Activated naive CD4-positive, alpha-beta T cell treated with anti-CD3 and anti-CD28 coated beads, Interleukin-2, amount 50 U/mL, for 72 hours (primary cell): Measurements from ENCODE around the gene TGFBR3. TPM values are rescaled to one million over a fixed set of nuclear protein-coding genes. Genes with fewer than 3 reads are reported as not detected.

ENCODE experiments used
- ATAC-seq, 2 donors: fragments of 150-1000 bp; cut with Tn5 transposase; 2 replicates each; pipeline ENCODE4 v1.10.0; 2021; ENCODE audit warnings: mild to moderate bottlenecking in 2 of 2, moderate library complexity in 2 of 2
- DNase-seq, 2 donors: peaks; one replicate each; pipeline ENCODE4 v3.0.0; 2021 to 2022; ENCODE audit warnings: low spot score in 2 of 2
- H3K27ac Mint-ChIP-seq, 2 donors: one replicate each; pipeline ENCODE4 v1.8.0; 2022; ENCODE audit warnings: mild to moderate bottlenecking in 2 of 2, mixed read lengths in 2 of 2
- H3K36me3 Mint-ChIP-seq, 2 donors: one replicate each; pipeline ENCODE4 v1.8.0; 2022; ENCODE audit warnings: mixed read lengths in 2 of 2
- H3K9me3 Mint-ChIP-seq, 2 donors: one replicate each; pipeline ENCODE4 v1.8.0; 2022; ENCODE audit warnings: mixed read lengths in 2 of 2
- total RNA-seq, 2 donors: library from RNA; stranded (reverse); gene quantifications; one replicate each; pipeline ENCODE4 v1.2.3, GENCODE V29; 2022

TGFBR3 gene
- total RNA-seq, 2 donors from 2014 or later: 1.2 to 3.3 TPM

GRCh38 chr1:91701472-91701869, 184.5 kb downstream of the TGFBR3 start:
- DNase-seq (no peak), ATAC-seq (no peak)
- H3K36me3 Mint-ChIP-seq: peaks cover 4 to 30% of the 10 kb centered on the region in 2 donors
- H3K27ac Mint-ChIP-seq: no peak overlapping the region
- peaks cover 5 to 10% of the 10 kb centered on the region in 2 donors for H3K9me3 Mint-ChIP-seq

DNA sequence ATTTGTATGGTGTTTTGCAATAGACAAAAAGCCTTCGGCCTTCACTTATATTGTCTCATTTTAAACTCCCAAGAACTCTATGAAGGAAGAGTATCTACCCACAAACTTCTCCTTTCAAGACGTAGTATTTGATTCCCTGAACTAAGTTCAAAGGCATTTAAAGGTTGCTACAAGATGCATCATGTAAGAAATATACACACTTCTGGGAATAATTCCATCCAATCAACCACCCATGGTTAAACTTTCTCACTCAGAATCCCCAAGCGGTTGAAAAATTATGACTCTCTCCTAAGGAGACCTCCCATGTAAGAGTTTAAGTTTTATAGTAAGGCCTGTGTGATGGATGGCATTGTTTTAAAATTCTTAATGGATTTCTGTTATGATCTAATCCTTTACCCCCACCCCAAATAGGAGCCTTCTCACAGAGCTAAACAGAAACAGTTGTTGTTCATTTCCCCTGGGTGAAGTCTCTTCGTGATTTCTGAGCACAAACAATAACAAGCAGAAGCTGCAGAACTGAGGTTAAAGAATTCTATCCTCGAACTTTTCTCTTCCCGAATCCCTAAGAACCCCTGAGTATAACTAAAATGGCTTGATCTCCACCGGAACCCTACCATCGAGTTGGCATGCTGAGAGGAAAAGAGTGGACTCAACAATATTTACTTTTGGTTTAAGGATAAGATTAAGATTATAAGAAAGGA, 185.0 kb downstream of the TGFBR3 start:
- Mint-ChIP-seq H3K9me3 (peaks cover 5 to 10% of the 10 kb centered on the region in 2 donors), H3K27ac (no peak overlapping the region), H3K36me3 (peaks cover 4 to 30% of the 10 kb centered on the region in 2 donors)
- ATAC-seq: no peak
- no peak for DNase-seq

GRCh38 chr1:91700332-91700731, 185.6 kb downstream of the TGFBR3 start:
- peaks cover 5 to 10% of the 10 kb centered on the region in 2 donors for H3K9me3 Mint-ChIP-seq
- DNase-seq: no peak

DNA sequence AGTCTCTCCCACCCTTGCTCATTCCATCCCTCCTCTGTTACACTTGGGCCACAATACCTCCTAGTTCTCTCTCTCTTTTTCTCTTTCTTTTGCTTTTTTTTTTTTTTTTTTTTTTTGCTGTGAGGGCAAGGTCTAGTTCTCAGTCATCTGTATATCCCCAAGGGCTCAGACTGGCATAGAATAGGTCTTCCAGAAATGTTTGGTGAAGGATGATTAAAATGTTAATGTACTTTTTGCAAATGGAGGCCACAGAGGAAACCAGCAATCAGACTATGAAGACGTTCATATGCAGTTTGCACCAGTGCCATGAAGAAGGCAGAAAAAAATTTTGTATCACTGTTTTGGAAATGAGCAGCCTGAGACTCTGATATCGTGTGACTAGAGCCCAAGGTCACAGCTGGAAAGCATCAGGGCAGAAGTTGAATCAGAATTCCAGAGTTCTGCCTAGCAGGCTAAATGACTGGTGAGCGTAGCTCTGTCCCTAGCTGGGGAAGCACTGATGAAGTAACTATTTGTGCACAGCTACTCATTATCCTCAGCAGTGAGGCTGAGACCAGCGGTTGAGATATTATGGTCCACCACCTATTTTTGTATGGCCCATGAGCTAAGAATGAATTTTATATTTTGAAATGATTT, 186.5 kb downstream of the TGFBR3 start:
- peak overlapping the region in 1 of 2 donors; percentile 51 for H3K27ac Mint-ChIP-seq
- DNase-seq: no peak
- ATAC-seq: no peak
- H3K9me3 Mint-ChIP-seq: peaks cover 5 to 10% of the 10 kb centered on the region in 2 donors
- peaks cover 4 to 30% of the 10 kb centered on the region in 2 donors for H3K36me3 Mint-ChIP-seq

More at GRCh38 chr1:91700332-91700731, 185.6 kb downstream of the TGFBR3 start:
- Mint-ChIP-seq H3K36me3 (peaks cover 4 to 30% of the 10 kb centered on the region in 2 donors), H3K27ac (no peak overlapping the region)
- ATAC-seq: no peak

GRCh38 chr1:91697861-91698260, 188.1 kb downstream of the TGFBR3 start:
- Mint-ChIP-seq H3K27ac (peak overlapping the region; percentile 53 to 72), H3K9me3 (peaks cover 5 to 10% of the 10 kb centered on the region in 2 donors), H3K36me3 (peaks cover 4 to 30% of the 10 kb centered on the region in 2 donors)
- DNase-seq (no peak), ATAC-seq (no peak)

GRCh38 chr1:91697416-91697815, 188.5 kb downstream of the TGFBR3 start:
- H3K27ac Mint-ChIP-seq: peak overlapping the region; percentile 53 to 72
- ATAC-seq: peak; percentile 86 to 97
- H3K9me3 Mint-ChIP-seq: peaks cover 5 to 10% of the 10 kb centered on the region in 2 donors
- H3K36me3 Mint-ChIP-seq: peaks cover 4 to 30% of the 10 kb centered on the region in 2 donors
- DNase-seq: peak in 1 of 2 donors; percentile 36

DNA sequence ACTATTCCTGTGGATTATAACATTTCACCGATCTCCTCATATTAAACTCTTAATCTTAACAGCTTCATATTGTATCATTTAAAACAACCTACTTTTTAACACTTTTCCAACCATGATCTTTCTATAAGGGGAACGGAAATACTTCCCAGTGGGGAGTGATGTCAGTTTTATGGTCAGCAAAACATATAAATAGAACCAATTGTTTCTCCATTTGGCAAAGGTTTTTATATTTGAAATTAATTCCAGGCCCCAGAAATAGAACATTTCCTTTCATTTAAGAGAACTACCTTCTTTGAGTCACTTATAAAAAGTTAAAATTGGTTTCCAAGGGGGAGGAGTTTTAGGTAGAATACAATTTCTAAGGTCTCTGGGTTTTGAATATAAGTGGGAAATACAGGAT, 189.6 kb downstream of the TGFBR3 start:
- Mint-ChIP-seq H3K36me3 (peaks cover 4 to 25% of the 10 kb centered on the region in 2 donors), H3K9me3 (peaks cover 5 to 9% of the 10 kb centered on the region in 2 donors), H3K27ac (no peak overlapping the region)
- DNase-seq (no peak), ATAC-seq (no peak)

DNA sequence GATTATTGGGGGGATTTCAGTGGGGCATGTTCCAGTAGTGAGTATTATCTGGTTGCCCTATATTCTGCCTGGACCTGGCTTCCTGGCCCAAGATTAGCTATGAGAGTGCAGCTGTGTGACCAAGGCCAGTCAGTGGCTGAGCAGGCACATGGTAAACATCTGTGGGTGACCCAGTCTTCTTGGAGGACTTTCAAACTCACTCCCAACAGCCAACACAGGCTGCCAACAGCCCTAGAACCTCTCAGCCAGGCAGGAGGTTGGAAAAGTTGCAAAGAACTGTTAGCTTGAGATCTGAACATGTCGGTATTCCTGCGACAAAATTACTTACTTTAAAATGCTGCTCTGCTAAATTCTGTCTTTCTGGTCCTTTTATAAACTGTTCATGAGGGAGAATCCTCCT, 192.4 kb downstream of the TGFBR3 start:
- DNase-seq: no peak
- no peaks in the 10 kb centered on the region for H3K9me3 Mint-ChIP-seq
- H3K36me3 Mint-ChIP-seq: peaks cover 4 to 13% of the 10 kb centered on the region in 2 donors
- H3K27ac Mint-ChIP-seq: no peak overlapping the region
- ATAC-seq: no peak

DNA sequence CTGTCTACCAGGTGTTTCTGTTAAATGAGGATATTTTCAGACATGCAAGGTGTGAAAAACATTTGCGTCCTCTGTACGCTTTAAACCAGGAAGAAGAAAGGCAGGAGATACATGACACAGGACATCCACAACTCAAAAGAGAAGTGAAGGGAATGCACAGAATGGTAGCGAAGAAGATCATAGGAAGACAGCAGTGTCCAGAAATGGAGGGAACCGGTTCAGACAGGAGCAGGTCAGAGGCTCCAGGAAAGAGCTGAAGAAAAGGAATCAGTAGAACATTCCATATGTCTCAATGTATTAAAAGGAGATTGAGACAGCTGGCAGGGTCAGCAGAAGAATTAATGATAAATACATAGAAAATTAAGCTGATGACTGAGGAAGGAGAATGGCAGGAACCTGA, 194.4 kb downstream of the TGFBR3 start:
- DNase-seq: no peak
- Mint-ChIP-seq H3K36me3 (peaks cover under 1% of the 10 kb centered on the region in 2 donors), H3K27ac (no peak overlapping the region), H3K9me3 (no peaks in the 10 kb centered on the region)
- ATAC-seq: no peak

- Mint-ChIP-seq H3K36me3 (no peaks in the 10 kb centered on the region), H3K9me3 (no peaks in the 10 kb centered on the region), H3K27ac (no peak overlapping the region)
- no peak for DNase-seq
- no peak for ATAC-seq
Observed at GRCh38 chr1:91689641-91690481, 196.1 kb downstream of the TGFBR3 start.

DNA sequence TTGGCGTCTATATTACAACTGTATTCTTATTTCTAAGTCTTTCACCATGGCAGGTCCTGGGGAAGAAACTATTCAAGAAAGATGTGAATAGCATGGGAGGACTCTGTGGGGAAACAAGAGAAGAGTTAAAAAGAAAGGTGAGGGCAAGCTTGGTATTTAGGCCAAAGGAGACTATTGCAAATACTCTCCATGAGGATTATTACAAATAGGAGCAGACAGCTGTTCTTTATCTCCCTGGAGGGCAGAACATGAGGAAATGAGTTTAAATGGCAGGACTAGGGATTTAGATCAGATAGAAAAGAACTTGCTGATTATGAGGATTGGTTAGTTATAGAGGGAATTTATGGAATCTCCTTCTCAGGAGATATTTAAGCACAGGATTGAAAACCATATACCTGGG, 198.5 kb downstream of the TGFBR3 start:
- no peaks in the 10 kb centered on the region for H3K36me3 Mint-ChIP-seq

GRCh38 chr1:91685994-91686393, 200.0 kb downstream of the TGFBR3 start:
- Mint-ChIP-seq H3K36me3 (no peaks in the 10 kb centered on the region), H3K27ac (no peak overlapping the region), H3K9me3 (no peaks in the 10 kb centered on the region)
- ATAC-seq: no peak
- no peak for DNase-seq

More for the DNA sequence above, 198.5 kb downstream of the TGFBR3 start:
- no peak for ATAC-seq
- no peak for DNase-seq
- Mint-ChIP-seq H3K9me3 (no peaks in the 10 kb centered on the region), H3K27ac (no peak overlapping the region)

- Mint-ChIP-seq H3K9me3 (no peaks in the 10 kb centered on the region), H3K36me3 (no peaks in the 10 kb centered on the region), H3K27ac (peak overlapping the region in 1 of 2 donors; percentile 78)
- DNase-seq: no peak
- ATAC-seq: peak; percentile 39 to 61
Observed at GRCh38 chr1:91684481-91685196, 201.3 kb downstream of the TGFBR3 start.

DNA sequence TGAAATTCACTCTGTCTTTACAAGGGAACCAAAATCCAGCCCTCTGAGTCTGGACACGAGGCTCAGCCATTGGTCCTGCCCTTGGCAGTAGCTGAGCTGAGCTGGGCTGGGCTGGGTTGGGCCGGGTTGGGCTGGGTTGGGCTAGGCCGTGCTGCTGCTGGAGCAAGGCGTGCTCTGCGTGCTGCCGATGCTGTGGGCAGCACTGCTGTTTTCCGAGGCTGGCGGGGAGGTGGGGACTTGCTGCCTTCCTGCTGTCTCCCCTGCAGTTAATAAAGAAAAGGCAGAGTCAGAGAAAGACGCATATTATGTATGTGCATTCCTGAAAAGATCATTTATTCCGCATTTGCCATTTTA, 202.4 kb downstream of the TGFBR3 start:
- no peaks in the 10 kb centered on the region for H3K36me3 Mint-ChIP-seq
- no peak overlapping the region for H3K27ac Mint-ChIP-seq
- no peaks in the 10 kb centered on the region for H3K9me3 Mint-ChIP-seq
- DNase-seq (no peak), ATAC-seq (no peak)

DNA sequence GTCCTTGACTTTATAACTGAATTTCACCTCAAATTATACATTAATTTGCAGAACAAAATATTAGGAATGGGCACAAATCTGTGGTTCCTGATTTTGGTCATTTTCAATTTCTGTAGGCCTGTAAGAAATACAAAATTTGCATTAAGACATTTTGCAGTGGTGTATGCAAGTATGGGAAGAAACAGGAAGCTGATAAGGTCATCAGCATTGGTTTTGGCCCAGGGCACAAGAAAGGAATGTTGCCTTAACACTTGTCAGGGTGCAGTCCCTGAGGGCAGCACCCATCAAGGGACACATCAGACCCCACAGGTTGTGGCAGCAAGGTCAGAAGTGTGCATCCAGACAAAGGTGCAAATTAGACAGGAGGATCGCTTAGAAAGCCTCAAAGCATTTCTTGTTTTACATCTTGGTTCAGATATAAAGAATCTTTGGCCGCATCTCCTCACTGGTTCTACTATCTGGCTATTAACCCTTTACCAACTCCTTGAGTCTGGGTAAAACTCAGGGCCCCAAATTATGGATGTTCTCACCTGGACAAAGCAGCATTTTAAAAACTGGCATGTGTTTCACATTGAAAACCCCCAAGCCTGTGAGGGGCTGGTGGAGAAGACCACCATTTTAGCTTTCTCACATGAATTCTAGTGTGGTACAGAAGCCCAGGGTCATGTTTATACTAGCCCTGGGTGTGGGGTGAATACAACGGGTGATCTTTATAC, 202.9 kb downstream of the TGFBR3 start:
- ATAC-seq (no peak), DNase-seq (no peak)
- Mint-ChIP-seq H3K36me3 (no peaks in the 10 kb centered on the region), H3K27ac (no peak overlapping the region), H3K9me3 (no peaks in the 10 kb centered on the region)

DNA sequence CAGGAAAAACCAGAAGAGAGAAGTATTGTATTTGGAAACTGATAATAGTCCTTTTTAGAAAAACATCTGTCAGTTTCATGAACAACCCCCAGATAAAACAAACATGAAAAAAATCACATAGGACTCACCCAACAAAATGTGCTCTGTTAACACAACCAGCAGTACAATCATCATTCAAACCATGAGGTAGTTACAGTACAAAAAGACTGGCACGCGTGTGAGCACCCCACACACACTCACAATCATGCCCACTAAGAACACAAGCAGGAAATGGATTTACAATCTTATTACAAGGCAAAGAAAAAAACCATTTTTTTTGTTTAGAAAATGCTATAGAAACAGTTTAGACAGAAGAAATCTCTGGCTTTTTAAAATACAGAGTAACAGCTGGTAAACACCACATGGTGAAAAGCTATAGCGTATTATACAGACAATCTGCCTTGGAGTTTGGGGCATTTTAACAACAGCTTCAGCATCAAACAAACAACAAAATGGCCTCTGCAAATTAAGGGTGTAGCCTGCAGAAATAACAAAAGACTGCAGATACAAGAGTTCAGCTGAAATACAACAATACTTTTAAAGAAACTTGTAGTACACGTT, 205.3 kb downstream of the TGFBR3 start:
- Mint-ChIP-seq H3K27ac (no peak overlapping the region), H3K9me3 (no peaks in the 10 kb centered on the region), H3K36me3 (no peaks in the 10 kb centered on the region)
- ATAC-seq: peak in 1 of 2 donors; percentile 41
- DNase-seq: no peak
